Calu3 (cell line): ENCODE results near the gene SCN3B. TPM values are rescaled to one million over a fixed set of nuclear protein-coding genes. Genes with fewer than 3 reads are reported as not detected.
A peak's percentile ranks its signal among the peaks of the same experiment; 100 is the strongest.

Experiments
- BruUV-seq: library from RNA; stranded (reverse); fragments of 400-500 nt; replicated peaks from 2 replicates; lab custom pipeline; 2021; lab: Mats Ljungman, UMichigan
- CTCF ChIA-PET: fragments of 300-600 bp; sonication (Branson Sonifier 250); formaldehyde crosslinking; loops from one replicate; lab custom pipeline; 2022; ENCODE audit warnings: antibody characterized with exemption; lab: Charles Lee
- DNase-seq: peaks from one replicate; pipeline ENCODE4 v3.0.0; 2022
- H3K27ac Mint-ChIP-seq: one replicate; pipeline ENCODE4 v1.8.0; 2022; ENCODE audit warnings: mixed read lengths; ENCODE audit not compliant: unreplicated experiment
- H3K27me3 Mint-ChIP-seq: one replicate; pipeline ENCODE4 v1.8.0; 2022; ENCODE audit warnings: mixed read lengths; ENCODE audit not compliant: unreplicated experiment
- H3K36me3 Mint-ChIP-seq: one replicate; pipeline ENCODE4 v1.8.0; 2022; ENCODE audit warnings: mild to moderate bottlenecking, moderate library complexity, mixed read lengths; ENCODE audit not compliant: insufficient read depth, unreplicated experiment
- H3K4me1 Mint-ChIP-seq: one replicate; pipeline ENCODE4 v1.8.0; 2022; ENCODE audit warnings: mild to moderate bottlenecking, low read depth, mixed read lengths; ENCODE audit not compliant: unreplicated experiment
- H3K4me3 Mint-ChIP-seq: one replicate; pipeline ENCODE4 v1.8.0; 2022; ENCODE audit warnings: mild to moderate bottlenecking, low read depth, moderate library complexity, mixed read lengths; ENCODE audit not compliant: unreplicated experiment
- H3K9me3 Mint-ChIP-seq: one replicate; pipeline ENCODE4 v1.8.0; 2022; ENCODE audit warnings: low read depth, mixed read lengths; ENCODE audit not compliant: unreplicated experiment
- intact Hi-C: fragments of 100-400 bp; cut with micrococcal nuclease; formaldehyde crosslinking; loops from one replicate; pipeline ENCODE4 v1.10.0; 2022; ENCODE audit not compliant: unreplicated experiment
- total RNA-seq: library from RNA; stranded (reverse); gene quantifications from 2 replicates; pipeline ENCODE4 v1.2.3, GENCODE V29; 2022
- TF ChIP-seq, protein P1 (sequence below): fragments of 200-600 bp; IDR thresholded peaks from one replicate; pipeline ENCODE4 v1.8.0; 2022; ENCODE audit warnings: antibody characterized with exemption; ENCODE audit not compliant: unreplicated experiment

SCN3B gene
- total RNA-seq, 1 experiment from 2014 or later, result 0.45 TPM

GRCh38 chr11:123588117-123588863, 66.1 kb downstream of the SCN3B start:
- H3K27ac Mint-ChIP-seq, result peak overlapping the region; percentile 78
- H3K27me3 Mint-ChIP-seq, result no peaks in the 10 kb centered on the region
- H3K36me3 Mint-ChIP-seq, result peaks cover 20% of the 10 kb centered on the region
- intact Hi-C loops, result loop anchor here (10.0 kb wide), 1 partner anchor 57 kb away; no protein-coding TSS in a partner anchor
- BruUV-seq, result no TSS peak
- DNase-seq, result peak; percentile 49
- no peaks in the 10 kb centered on the region for H3K9me3 Mint-ChIP-seq
- TF ChIP-seq, protein P1, sequence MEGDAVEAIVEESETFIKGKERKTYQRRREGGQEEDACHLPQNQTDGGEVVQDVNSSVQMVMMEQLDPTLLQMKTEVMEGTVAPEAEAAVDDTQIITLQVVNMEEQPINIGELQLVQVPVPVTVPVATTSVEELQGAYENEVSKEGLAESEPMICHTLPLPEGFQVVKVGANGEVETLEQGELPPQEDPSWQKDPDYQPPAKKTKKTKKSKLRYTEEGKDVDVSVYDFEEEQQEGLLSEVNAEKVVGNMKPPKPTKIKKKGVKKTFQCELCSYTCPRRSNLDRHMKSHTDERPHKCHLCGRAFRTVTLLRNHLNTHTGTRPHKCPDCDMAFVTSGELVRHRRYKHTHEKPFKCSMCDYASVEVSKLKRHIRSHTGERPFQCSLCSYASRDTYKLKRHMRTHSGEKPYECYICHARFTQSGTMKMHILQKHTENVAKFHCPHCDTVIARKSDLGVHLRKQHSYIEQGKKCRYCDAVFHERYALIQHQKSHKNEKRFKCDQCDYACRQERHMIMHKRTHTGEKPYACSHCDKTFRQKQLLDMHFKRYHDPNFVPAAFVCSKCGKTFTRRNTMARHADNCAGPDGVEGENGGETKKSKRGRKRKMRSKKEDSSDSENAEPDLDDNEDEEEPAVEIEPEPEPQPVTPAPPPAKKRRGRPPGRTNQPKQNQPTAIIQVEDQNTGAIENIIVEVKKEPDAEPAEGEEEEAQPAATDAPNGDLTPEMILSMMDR, result no peak
- H3K4me1 Mint-ChIP-seq, result peaks cover 61% of the 10 kb centered on the region
- CTCF ChIA-PET, result interaction anchor here (0.6 kb wide), 1 partner anchor 75 kb away, joined by 3 read pairs; no protein-coding TSS in a partner anchor
- peak overlapping the region; percentile 6 for H3K4me3 Mint-ChIP-seq

DNA sequence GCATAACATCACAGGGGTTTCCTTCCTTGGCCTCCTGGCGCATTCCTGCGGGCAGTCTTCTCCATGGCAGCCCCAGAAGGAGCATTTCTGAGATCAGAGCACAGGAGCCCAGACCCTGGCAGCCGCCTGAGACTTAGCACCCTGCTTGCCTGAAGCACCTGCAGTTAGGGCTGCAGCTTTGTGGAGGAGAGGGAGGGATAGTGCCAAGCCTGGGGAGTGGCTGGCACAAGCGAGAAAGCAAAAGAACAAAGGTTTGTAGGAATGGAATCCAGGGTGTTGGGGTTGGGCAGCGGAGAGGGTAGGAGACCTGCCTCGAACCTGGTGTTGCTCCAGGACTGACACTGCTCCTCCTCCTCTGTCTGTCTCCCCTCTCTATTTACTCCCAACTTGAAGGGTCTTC, 66.9 kb downstream of the SCN3B start:
- Mint-ChIP-seq H3K27ac (peak overlapping the region; percentile 78), H3K9me3 (no peaks in the 10 kb centered on the region), H3K36me3 (peaks cover 19% of the 10 kb centered on the region), H3K27me3 (no peaks in the 10 kb centered on the region), H3K4me3 (peak overlapping the region; percentile 6), H3K4me1 (peaks cover 67% of the 10 kb centered on the region)
- TF ChIP-seq, protein P1, result no peak
- no peak for DNase-seq
- BruUV-seq, result no TSS peak
- CTCF ChIA-PET, result interaction anchor here (0.6 kb wide), 1 partner anchor 74 kb away, joined by 3 read pairs; no protein-coding TSS in a partner anchor
- intact Hi-C loops, result loop anchor here (10.0 kb wide), 1 partner anchor 57 kb away; no protein-coding TSS in a partner anchor

DNA sequence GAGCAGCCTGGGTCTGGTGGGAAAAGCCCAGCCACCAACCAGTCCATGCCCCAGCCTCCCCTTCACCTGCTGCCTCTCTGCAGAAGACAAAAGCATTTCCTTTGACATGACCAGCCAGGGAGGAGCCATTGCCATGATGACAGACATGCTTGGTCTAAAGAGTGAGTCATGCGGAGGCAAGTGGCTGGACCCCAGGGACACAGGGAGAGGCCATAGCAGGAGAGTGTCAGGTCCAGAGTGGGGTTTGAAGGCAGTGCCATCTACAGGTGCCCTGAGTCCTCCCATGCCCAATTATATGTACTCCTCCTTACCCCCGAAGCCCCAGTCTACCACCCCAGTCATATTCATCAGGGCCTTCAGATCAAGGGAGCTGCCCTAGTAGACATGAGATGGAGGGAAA, 67.4 kb downstream of the SCN3B start:
- CTCF ChIA-PET, result interaction anchor here (0.6 kb wide), 1 partner anchor 52 kb away, joined by 3 read pairs; no protein-coding TSS in a partner anchor
- BruUV-seq, result no TSS peak
- TF ChIP-seq, protein P1, result no peak
- no peak for DNase-seq
- Mint-ChIP-seq H3K27me3 (no peaks in the 10 kb centered on the region), H3K36me3 (peaks cover 14% of the 10 kb centered on the region), H3K4me3 (no peak overlapping the region), H3K4me1 (peaks cover 62% of the 10 kb centered on the region), H3K27ac (no peak overlapping the region), H3K9me3 (no peaks in the 10 kb centered on the region)
- intact Hi-C loops, result loop anchor here (10.0 kb wide), 1 partner anchor 58 kb away; no protein-coding TSS in a partner anchor

DNA sequence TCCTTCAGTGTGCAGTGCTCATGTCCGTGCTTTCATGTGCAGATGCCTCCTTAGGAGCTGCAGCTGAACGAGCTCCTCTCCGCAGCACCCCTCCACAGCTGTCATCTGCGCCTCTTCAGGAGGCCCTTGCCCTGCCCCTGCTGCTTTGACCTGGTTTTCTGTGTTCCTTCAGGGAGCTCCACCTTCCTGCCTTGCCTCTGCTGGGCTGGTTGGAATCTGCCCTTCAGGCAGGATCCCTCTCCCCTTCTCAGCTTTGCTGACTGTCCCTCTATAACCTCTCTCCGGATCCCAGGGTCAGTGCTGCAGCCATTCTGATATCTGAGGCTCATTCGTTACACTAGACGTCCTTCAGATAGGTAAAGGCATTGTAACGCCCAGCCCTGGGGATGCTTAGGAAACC, 67.9 kb downstream of the SCN3B start:
- H3K27ac Mint-ChIP-seq, result no peak overlapping the region
- DNase-seq, result no peak
- H3K27me3 Mint-ChIP-seq, result peaks cover 2% of the 10 kb centered on the region
- BruUV-seq, result no TSS peak
- H3K4me3 Mint-ChIP-seq, result no peak overlapping the region
- intact Hi-C loops, result loop anchor here (10.0 kb wide), 1 partner anchor 58 kb away; no protein-coding TSS in a partner anchor
- peaks cover 58% of the 10 kb centered on the region for H3K4me1 Mint-ChIP-seq
- no peaks in the 10 kb centered on the region for H3K9me3 Mint-ChIP-seq
- TF ChIP-seq, protein P1, result no peak
- peaks cover 9% of the 10 kb centered on the region for H3K36me3 Mint-ChIP-seq
- CTCF ChIA-PET, result interaction anchor here (0.6 kb wide), 1 partner anchor 52 kb away, joined by 3 read pairs; no protein-coding TSS in a partner anchor
